HEK293T (cell line): ENCODE results near the gene EGFLAM.

ENCODE experiments used
- BHLHE40 ChIP-seq: fragments of 450-650 bp; IDR thresholded peaks from 2 replicates; pipeline ENCODE4 v1.6.1; 2016; ENCODE audit warnings: mild to moderate bottlenecking, moderate library complexity, borderline replicate concordance
- ELF4 ChIP-seq: fragments of 450-650 bp; IDR thresholded peaks from 2 replicates; pipeline ENCODE4 v1.6.1; 2017; ENCODE audit warnings: antibody characterized with exemption
- L3MBTL2 ChIP-seq: fragments of 450-650 bp; conservative IDR thresholded peaks from 2 replicates; pipeline ENCODE4 v1.6.1; 2016; ENCODE audit warnings: mild to moderate bottlenecking
- ZNF384 ChIP-seq: fragments of 450-650 bp; IDR thresholded peaks from 2 replicates; pipeline ENCODE4 v1.6.1; 2016
- TF ChIP-seq, protein P1 (sequence below): fragments of 450-650 bp; IDR thresholded peaks from 2 replicates; pipeline ENCODE4 v1.6.1; 2016

- TF ChIP-seq L3MBTL2: no peak
- TF ChIP-seq BHLHE40: no peak
- no peak for TF ChIP-seq ELF4
- TF ChIP-seq ZNF384: no peak
- TF ChIP-seq, protein P1, sequence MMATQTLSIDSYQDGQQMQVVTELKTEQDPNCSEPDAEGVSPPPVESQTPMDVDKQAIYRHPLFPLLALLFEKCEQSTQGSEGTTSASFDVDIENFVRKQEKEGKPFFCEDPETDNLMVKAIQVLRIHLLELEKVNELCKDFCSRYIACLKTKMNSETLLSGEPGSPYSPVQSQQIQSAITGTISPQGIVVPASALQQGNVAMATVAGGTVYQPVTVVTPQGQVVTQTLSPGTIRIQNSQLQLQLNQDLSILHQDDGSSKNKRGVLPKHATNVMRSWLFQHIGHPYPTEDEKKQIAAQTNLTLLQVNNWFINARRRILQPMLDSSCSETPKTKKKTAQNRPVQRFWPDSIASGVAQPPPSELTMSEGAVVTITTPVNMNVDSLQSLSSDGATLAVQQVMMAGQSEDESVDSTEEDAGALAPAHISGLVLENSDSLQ: no peak
Measured at GRCh38 chr5:38259809-38260160, 1.4 kb downstream of the EGFLAM start.
